ENCODE results near the gene SYTL1.

SYTL1 gene

DNA sequence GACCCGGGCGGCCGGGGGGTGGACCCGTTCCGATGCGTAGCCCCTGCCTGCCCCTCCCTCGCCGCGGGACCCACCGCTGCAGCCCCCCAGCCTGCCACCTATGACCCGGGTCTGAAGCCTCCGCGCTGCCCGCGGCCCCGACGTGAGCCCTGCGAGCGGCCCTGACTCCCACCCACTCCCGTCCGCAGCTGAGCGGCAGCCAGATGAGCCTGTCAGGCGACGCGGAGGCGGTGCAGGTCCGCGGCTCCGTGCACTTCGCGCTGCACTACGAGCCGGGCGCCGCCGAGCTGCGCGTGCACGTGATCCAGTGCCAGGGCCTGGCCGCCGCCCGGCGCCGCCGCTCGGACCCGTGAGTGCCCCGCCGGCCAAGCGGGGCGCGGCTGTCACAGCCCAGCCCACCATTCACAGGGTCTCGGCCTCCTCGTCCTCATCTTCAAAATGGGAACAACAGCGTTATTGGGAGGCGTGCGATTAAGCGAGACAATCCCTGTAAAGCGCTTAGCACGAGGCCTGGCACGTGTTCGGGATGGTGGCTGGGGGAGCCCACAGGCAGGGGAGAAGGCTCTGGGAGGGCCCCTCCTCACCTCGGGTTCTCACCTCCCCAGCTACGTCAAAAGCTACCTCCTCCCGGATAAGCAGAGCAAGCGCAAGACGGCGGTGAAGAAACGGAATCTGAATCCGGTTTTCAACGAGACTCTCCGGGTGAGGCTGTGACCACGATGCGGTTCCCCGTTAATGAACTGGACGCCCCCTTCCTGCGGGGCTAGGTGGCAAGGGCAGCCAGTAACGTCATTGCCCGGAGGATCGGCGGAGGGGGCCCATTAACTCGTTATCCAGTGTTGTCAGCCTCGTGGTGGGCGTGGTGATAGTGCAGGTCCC lies 8.2 kb downstream of the SYTL1 start:
- no peak for DNase-seq

GRCh38 chr1:27350663-27351540 lies 9.1 kb downstream of the SYTL1 start:
- DNase-seq, result no peak

DNA sequence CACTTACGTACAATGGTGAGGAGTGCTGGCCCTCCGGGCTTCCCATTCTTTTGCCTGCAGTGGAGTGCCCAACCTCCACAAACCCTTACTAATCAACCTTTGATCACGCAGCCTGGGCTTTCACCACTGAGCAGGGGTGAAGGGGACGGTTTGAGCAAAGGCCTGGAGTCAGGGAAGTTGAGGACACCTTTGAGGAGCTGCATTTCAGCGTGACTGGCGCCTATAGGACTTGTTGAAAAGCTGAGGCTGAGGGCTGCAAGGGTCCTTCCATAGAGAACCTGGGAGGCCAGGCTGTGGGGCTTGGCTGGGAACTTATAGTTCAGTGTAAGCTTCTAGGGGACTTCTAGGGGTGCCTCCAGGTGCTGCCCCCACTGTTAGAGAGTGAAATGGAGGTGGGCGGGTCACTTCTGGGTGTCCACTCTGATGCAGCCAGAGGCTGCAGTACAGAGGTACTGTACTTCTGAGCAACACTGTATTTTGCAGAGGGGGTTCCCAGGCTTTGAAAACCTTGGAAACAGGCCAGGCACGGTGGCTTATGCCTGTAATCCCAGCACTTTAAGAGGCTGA lies 9.8 kb downstream of the SYTL1 start:
- no peak for DNase-seq

DNA sequence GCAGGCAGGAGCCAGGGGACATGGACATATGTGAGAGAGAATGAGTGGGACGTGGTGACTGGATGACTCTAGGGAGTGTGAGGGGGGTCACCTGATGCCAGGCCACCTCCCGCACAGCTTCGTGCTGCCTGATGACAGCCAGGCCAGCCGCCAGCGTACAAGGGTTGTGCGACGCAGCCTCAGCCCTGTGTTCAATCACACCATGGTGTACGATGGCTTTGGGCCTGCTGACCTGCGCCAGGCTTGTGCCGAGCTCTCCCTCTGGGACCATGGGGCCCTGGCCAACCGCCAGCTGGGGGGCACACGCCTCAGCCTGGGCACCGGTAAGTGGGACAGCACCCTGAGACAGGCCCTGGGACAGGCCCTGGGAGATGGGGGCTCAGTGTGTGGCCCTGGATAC lies 11.3 kb downstream of the SYTL1 start:
- no peak for DNase-seq

- no peak for DNase-seq
These were observed 11.8 kb downstream of the SYTL1 start for GRCh38 chr1:27353629-27354028.

GRCh38 chr1:27355683-27356082 lies 13.9 kb downstream of the SYTL1 start:
- DNase-seq, result no peak

DNA sequence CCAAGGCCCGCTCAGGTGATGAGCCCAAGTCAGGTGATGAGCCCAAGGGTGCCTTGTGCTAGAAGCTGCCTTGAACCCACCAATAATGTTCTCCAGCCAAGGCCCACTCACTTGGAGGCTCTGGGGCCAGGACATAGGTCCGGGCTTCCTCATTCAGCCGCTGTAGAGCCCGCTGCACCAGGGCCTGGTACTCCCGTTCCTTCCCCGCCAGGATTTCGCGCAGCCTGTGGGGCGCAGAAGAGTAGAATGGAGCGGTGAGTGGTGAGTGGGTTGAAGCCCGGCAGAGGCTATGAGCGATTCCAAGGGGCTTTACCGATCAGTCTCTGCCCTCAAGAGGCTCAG lies 14.4 kb downstream of the SYTL1 start:
- no peak for DNase-seq

- no peak for DNase-seq
These were observed 14.9 kb downstream of the SYTL1 start for GRCh38 chr1:27356619-27357280.

- peak; percentile 80 for DNase-seq
These were observed 15.6 kb downstream of the SYTL1 start for GRCh38 chr1:27357281-27358037.

- no peak for DNase-seq
These were observed 16.5 kb downstream of the SYTL1 start for GRCh38 chr1:27358038-27358927.

DNA sequence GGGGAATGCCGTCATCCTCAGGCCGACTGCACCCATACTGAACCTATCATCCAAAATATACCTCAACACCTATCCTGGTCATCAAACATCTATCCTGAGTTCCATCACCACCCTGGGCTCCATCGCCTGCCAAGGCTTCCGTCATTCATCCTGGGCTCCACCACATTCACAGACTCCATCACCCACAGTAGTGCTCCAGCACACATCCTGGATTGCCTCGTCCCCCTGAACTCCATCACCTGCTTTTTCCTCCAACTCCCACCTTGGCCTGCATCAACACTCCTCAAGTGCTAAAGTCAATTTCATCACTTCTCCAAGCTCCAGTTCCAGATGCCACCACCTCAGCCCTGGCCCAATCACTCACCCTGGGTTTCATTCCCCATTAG lies 17.1 kb downstream of the SYTL1 start:
- DNase-seq, result no peak

- no peak for DNase-seq
These were observed 18.0 kb downstream of the SYTL1 start for GRCh38 chr1:27359822-27360158.

DNA sequence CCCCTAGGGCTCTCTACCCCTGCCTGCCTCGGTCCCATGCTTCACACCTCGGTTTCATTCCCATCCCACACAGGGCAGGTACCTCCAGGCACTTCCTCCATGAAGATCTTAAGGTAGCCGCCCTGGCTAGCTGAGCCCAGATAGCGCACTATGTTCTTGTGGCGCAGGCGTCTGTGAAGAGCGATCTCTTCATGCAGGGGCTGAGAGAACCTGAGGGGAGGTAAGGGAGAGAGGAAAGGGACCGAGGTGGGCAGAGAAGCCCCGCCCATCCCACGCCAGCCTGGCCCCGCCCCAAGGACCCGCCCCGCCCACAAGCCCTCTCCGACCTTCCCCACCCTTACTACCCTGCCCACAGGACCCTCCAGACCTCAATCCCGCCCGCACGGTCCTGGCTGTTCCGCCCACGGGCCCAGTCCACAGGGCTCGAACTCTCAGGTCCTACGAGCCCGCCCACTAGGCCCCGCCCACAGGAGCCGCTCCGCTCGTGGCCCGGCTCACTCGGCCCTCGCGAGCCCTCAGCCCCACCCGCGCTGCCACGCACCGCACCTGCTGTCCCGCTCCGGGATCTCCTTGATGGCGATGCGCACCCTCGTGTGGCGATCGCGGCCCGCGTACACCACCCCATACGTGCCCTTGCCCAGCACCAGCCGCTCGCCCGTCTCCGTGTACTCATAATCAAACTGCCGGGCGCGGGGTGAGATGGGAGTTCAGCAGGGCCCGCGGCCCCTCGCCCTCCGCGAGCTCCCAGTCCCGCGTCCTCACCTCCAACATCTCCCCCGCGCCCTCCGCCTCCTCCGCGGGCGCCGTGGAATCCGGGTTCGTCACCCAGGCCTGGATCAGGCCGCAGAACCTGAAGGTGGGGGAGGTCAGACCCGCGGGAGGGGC lies 18.6 kb downstream of the SYTL1 start:
- no peak for DNase-seq

GRCh38 chr1:27361044-27361402 lies 19.2 kb downstream of the SYTL1 start:
- DNase-seq, result no peak

- no peak for DNase-seq
These were observed 19.7 kb downstream of the SYTL1 start for GRCh38 chr1:27361553-27361952.

- DNase-seq, result no peak
These were observed 22.2 kb downstream of the SYTL1 start for GRCh38 chr1:27363766-27364695.

DNA sequence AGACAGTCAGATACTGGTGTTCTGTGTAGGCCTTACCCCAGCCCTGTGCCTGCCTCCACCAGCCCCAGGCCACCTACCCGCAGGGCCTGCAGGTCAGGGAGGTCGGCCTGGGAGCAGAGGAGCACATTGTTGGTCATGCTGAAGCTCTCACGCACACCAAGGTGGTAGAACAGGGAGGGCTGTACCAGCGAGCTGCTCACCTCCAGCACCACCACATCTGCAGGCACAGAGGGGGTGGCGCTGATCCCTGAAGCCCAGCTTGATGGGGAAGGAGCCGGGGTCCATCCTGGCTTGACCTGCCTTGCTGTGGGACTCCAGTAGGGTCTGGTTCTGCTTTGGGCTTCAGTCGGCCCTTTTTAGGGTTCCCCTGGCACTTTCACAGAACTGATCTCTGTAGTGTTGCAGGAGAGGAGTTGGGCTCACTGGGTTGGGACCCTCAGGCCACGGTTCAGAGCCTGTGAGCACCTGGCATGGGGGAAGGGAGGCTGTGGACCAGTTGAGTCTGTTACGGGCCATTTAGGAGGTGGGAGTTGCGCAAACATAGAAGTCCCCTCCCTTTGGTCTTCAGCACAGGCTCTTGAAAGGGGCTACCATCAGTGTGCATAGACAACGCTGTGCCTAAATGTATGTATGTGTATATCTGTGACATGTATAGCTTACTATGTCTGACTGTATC lies 23.0 kb downstream of the SYTL1 start:
- DNase-seq, result no peak

DNA sequence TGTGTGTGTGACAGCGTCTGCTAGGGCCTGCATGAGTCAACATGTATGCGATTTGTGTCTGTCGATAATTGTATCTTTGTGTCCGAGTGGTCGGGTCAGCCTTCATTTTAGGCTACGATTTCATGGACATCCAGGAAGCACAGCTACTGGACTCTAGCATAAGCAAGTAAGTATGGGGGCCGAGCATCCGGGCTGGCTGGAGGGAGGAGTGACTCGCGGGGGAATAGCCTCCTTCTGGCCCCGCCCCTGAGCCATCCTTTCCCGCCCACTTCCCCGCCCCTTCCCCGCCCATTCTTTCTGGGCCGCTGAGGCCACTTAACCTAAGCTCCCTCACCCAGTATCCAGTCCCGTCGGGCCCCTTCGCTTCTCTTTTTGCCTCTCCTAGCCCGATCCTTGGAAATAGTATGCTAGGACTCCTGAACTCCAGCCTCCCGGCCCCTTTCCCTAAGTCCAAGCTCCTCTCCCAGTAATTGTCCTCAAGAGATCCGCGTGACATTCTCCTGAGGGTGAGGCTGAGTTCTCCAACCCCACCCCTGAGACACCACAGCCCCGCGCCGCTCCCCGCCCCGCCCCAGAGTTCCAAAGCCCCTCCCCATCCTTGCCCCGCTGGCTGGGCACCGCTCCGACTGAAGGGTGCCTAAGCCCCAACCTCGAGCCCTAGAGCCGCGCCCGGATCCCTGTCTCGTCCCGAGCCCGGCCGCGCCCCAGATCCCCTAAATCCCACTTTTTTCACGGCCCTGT lies 23.7 kb downstream of the SYTL1 start:
- peak; percentile 72 for DNase-seq

Data from activated gamma-delta T cell treated with Interleukin-2 at 50 U/mL for 16 hours (primary cell).